GM18870 (cell line): ENCODE measurements around the gene ANKRD40CL.
"Not testable (repeated sequence)": the region's sequence is repeated elsewhere in the genome, so short reads cannot be mapped to it uniquely, and the experiment has no call there.

ENCODE experiments used
- ATAC-seq: cut with Tn5 transposase; IDR thresholded peaks from one replicate; pipeline ENCODE4 v1.9.1; 2021; ENCODE audit warnings: moderate library complexity; ENCODE audit not compliant: unreplicated experiment

The ANKRD40CL gene, protein sequence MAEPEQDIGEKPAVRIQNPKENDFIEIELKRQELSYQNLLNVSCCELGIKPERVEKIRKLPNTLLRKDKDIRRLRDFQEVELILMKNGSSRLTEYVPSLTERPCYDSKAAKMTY

DNA sequence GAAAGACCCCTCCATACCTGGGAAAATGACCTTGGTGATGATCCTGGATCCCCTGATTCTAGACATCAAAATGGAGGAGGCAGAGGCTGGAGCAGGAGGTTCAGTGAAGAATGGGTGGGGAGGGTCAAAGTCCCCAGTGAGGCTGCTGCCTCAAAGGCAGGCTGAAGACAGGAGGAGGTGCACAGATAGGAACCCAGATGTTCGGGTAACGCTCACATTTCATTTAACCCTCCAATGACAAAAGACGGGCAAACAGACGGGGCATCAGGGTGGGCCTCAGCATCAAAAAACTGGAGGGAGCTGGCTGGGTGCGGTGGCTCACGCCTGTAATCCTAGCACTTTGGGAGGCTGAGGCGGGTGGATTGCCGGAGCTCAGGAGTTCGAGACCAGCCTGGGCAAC, at the start of gene ANKRD40CL:
Gene ANKRD40CL (minus strand): TSS at position 73 of the 400 bp plus-strand sequence. CDS start 605 bp downstream, outside the sequence.
- no peak for ATAC-seq

GRCh38 chr17:50816271-50816670, 49.0 kb upstream of the ANKRD40CL start:
- ATAC-seq = no peak

DNA sequence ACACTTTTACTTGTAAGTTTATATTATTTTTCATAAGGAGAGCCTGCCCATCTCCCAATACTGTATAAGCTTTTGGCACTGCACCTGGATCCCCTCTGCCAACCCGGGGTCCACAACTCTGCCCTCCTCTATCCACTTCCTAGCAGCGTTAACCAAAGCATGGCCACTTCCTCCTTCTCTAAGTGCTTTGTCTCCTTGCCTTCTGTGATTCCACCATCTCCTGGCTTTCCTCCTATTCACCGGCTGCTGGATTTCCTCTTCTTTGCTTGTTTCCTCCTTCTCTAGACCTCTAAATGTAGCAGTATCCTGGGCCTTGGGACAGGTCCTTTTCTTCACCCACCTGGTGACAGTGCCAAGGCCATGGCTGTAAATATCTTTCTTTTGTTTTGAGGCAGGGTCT, 48.1 kb upstream of the ANKRD40CL start:
- ATAC-seq = no peak

GRCh38 chr17:50813583-50813982, 46.3 kb upstream of the ANKRD40CL start:
- no peak for ATAC-seq

- ATAC-seq = no peak
Observed at GRCh38 chr17:50808888-50809287, 41.6 kb upstream of the ANKRD40CL start.

DNA sequence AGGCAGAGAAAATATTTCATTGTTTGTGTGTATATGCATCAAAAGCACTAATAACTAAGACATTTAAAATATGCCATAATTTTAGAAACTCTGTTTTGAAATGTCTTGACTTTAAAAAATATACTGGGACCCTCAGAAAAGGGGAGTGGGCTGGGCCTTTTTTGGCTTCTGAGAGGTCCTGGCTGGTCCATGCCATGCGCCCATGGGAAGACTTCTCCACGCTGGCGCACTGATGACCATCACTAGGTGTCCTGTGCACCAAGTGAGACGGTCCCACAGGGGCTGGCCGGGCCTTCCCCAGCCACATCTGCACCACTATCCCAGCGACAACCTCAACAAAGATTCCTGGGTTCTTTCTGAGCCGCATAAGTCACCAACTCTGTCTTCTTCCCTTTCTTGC, 41.1 kb upstream of the ANKRD40CL start:
- no peak for ATAC-seq

GRCh38 chr17:50807675-50808074, 40.4 kb upstream of the ANKRD40CL start:
- no peak for ATAC-seq

GRCh38 chr17:50807009-50807408, 39.7 kb upstream of the ANKRD40CL start:
- no peak for ATAC-seq

- no peak for ATAC-seq
Observed at GRCh38 chr17:50806141-50806643, 38.9 kb upstream of the ANKRD40CL start.

DNA sequence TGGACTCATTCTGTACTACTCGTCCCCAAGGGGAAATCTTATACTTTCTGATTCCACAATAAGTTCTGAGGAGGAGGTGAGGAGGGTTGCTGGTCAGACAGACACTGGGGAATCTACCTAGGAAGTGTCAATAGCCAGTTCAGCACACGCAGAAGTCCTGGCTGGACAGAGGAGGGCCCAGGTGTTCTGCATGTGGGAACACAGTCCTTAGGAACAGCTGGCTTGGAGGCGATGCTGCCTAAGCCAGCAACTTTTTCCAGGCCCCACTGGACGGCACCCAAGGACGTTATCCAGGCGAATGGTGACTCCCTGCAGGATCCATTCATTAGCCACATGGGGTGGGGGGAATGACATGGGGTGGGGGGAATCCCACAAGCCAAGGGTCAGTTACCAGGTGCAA, 38.2 kb upstream of the ANKRD40CL start:
- ATAC-seq = no peak

DNA sequence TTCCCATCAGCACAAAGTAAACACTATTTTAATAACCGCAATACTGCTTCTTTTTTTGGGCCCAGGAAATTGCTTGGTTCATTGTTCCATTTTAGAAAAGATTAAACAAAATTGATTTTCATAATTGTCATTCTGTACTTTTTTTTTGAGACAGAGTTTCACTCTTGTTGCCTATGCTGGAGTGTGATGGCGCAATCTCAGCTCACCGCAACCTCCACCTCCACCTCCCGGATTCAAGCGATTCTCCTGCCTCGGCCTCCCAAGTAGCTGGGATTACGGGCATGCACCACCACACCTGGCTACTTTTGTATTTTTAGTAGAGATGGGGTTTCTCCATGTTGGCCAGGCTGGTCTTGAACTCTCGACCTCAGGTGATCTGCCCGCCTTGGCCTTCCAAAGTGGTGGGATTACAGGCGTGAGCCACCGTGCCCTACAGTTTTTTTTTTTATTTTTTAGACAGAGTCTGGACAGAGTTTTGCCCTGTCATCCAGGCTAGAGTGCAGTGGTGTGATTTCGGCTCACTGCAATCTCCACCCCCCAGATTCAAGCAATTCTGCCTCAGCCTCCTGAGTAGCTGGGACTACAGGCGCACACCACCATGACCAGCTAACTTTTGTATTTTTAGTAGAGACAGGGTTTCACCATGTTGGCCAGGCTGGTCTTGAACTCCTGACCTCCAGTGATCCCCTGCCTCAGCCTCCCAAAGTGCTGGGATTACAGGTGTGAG, 37.6 kb upstream of the ANKRD40CL start:
- not testable (repeated sequence) for ATAC-seq

DNA sequence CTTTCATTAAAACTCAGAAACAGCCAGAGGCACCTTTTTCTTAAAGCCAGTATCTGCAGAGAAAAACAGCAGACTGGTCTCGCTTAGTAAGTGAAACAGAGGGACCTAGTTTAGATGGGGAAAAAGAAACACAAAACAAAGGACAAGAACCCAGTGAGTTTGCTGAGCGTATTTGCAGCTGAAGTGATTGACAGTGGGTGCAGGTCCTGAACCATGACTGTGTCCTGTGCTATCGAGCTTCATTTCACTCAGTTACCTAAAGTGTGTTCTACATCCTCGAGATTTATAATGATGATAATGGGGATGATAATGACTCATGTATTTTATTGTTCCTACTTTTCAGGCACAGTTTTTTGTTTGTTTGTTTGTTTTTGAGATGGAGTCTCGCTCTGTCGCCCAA, 36.4 kb upstream of the ANKRD40CL start:
- ATAC-seq = no peak

- no peak for ATAC-seq
Observed at GRCh38 chr17:50802609-50803571, 35.6 kb upstream of the ANKRD40CL start.

DNA sequence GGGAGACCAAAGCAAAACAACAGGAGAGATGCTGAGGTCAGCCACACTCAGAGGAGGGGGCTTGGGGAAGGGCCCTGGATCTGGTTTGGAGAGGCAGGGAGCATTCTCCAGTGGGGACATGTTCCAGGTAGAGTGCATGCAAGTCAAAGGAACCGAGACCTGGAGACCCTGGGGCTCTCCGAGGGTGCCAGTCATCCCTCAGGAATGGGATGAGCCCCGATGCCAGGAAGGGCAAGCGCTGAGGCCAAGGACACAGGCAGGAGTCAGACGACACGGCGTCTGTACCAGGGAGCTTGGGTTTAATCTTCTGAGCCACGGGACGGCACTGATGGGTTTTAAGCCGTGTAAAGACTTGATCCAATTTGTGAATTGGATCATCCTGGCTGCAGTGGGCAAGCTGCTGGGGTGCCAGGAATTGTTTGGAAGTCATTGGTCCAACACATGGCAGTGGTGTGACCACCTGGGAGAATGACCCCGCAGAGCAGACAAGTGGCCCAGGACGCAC, 32.9 kb upstream of the ANKRD40CL start:
- ATAC-seq = no peak

GRCh38 chr17:50799582-50799981, 32.3 kb upstream of the ANKRD40CL start:
- no peak for ATAC-seq

DNA sequence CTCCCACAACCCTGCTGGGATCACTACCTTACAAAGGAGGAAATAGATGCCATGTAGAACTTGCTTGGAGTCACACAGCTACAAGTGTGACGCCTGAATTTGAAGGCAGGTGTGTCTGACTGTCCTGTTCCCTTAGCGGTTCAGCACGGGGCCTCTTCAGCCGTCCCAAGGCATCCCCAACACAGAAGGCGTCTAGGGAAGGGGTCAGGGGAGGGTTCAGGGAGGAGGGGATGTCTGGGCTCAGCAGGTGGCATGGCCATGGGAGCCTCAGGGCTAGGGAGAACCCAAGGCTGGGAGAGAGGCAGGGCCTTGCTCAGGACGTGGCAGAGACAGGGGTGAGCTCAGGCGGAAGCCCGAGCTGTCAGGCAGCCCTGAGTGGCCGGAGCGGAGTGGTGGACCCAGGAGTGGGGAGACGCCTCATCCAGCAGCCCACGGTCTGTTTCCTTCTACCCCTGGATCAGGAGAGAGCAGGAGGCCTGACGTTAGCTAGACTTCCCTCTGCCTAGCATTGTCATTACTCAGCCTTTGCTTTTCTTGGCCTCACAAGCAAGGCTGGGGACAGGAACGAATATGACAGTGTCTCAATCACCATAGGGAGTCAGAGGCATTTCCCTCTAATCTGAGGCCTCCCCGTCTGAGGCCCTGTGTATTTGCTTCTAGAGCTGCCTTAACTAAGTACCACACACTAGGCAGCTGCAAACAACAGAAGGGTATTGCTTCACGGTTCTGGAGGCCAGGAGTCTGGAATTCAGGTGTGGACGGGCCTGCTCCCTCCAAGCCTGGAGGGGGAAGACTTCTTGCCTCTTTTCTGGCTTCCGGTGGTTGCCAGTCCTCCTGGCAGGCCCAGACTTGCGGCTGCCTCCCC, 31.3 kb upstream of the ANKRD40CL start:
- no peak for ATAC-seq

DNA sequence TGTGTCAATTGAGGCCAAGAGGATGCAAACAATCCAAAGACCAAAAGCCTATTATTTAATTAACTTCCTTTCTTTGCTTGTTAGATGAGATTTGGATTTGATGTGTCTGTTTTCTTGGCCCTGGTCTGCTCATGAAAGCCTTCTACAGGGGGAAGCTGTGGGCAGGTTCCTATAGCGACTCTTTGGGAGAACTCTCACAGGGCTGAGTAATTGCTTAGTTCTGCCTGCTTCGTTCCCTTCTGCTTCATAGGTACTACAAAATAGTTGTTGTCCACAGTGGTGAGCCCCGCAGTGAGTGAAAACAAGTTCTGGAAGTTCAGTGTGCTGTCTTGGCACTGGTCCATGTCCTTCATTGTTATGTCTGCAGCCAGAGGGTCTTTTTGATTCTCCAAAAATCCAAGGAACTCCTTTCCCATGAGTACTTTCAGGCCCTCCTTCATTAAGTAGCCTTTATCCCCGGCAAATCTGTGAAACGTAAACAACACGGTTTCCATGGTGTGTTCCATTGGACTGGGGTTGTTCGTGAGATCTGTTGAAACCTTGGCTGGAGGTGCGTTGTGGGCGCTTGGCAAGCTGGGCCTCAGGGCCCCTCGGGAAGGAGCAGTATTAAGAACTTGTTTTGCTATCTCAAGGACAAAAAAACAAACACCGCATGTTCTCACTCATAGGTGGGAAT, 30.0 kb upstream of the ANKRD40CL start:
- ATAC-seq = no peak

GRCh38 chr17:50794361-50794760, 27.0 kb upstream of the ANKRD40CL start:
- ATAC-seq = no peak

DNA sequence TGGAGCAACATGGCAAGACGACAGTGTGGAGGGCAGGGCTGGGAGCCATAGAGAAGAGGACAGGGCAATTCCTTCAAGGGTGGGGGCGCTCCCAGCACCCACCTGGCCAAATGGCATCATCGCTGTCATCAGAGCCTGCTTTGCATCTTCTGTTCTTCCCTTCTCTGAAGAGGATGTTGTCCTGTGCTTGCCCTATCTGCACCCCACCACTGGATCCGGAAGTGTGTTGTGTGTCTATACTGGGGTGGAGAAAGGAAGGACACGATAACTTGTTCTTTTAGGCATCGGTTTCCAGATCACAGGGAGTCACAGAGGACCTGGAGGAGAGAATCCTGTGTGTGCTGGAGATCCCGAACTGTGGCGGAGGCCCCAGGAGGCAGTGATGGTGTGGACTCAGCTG, 25.7 kb upstream of the ANKRD40CL start:
- ATAC-seq = no peak

DNA sequence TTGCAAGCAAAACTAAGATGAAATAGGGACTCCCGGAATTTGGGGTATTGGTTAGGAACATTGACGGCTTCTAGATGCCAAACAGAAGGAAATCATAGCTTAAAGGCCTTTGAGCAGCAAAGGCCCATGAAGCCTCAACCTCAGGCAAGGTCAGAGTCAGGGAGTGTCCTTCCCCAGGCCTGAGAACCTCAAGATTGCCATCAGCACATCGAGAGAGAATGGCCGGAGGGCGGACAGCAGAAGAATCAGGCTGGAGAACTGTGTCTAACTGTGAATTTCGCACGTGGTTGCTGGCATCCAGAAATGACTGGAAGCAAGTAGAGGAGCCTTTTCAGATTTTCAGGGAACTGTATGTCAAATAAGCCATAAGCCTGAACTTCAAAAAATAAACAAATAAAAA, 24.8 kb upstream of the ANKRD40CL start:
- no peak for ATAC-seq
